Measurements from ENCODE around the gene MAPK14. TPM values are rescaled to one million over a fixed set of nuclear protein-coding genes. Genes with fewer than 3 reads are reported as not detected.
A peak's percentile ranks its signal among the peaks of the same experiment; 100 is the strongest.
"Not testable (repeated sequence)": the region's sequence is repeated elsewhere in the genome, so short reads cannot be mapped to it uniquely, and the experiment has no call there.

MAPK14 gene
- total RNA-seq (2022), result 59.5 and 60.9 TPM in 2 replicates
- Bru-seq, nascent RNA, result percentile 88 among the genes with signal in this experiment
- percentile 82 among the genes with signal in this experiment for BruChase-seq, experiment 1, labeled RNA remaining after a 6-hour chase
- BruChase-seq, experiment 2, labeled RNA remaining after a 2-hour chase, result percentile 85 among the genes with signal in this experiment
- long read RNA-seq, full-length matches to known transcripts, result 23 of 31 reads
- long read RNA-seq, partial matches to known transcripts, result 2 of 31 reads
- long read RNA-seq, other reads (novel, unspliced or antisense), result 6 of 31 reads

DNA sequence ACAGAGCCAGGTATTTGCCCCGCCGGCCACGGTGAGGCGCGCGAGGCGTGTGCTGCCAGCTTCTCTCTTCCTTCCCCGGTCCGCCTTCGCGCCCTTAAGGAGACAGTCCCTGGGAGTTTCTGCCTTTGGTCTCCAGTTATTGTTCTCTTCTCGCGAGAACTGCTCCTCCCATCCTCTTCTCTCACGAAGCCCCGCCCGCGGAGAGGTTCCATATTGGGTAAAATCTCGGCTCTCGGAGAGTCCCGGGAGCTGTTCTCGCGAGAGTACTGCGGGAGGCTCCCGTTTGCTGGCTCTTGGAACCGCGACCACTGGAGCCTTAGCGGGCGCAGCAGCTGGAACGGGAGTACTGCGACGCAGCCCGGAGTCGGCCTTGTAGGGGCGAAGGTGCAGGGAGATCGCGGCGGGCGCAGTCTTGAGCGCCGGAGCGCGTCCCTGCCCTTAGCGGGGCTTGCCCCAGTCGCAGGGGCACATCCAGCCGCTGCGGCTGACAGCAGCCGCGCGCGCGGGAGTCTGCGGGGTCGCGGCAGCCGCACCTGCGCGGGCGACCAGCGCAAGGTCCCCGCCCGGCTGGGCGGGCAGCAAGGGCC, at the start of gene MAPK14:
MAPK14 (plus strand) TSS at position 308 of the 587 bp plus-strand sequence. CDS start 350 bp downstream, outside the sequence.
- Mint-ChIP-seq H3K4me1 (ENCODE audit: low read depth, unreplicated experiment) (peaks cover 16% of the 10 kb centered on the region), H3K4me3 (ENCODE audit: low read depth, unreplicated experiment) (peak within 1 kb of the TSS; percentile 83), H3K9me3 (ENCODE audit: low read depth, unreplicated experiment) (no peaks in the 10 kb centered on the region), H3K36me3 (ENCODE audit: insufficient read depth, unreplicated experiment) (peaks cover 34% of the 10 kb centered on the region), H3K27me3 (ENCODE audit: unreplicated experiment) (no peaks in the 10 kb centered on the region), H3K27ac (ENCODE audit: unreplicated experiment) (peak within 1 kb of the TSS; percentile 86)
- intact Hi-C loops (cut with micrococcal nuclease; ENCODE audit: unreplicated experiment), result loop anchor here (1.0 to 5.0 kb wide), 4 partner anchors 40 to 170 kb away; partner anchors contain the start of genes BRPF3 and SRPK1
- CTCF ChIA-PET, result interaction anchor here (0.6 to 5.4 kb wide), 10 partner anchors 46 to 278 kb away, joined by 3 to 33 read pairs (median 6); no protein-coding TSS in a partner anchor
- TF ChIP-seq, protein P1, sequence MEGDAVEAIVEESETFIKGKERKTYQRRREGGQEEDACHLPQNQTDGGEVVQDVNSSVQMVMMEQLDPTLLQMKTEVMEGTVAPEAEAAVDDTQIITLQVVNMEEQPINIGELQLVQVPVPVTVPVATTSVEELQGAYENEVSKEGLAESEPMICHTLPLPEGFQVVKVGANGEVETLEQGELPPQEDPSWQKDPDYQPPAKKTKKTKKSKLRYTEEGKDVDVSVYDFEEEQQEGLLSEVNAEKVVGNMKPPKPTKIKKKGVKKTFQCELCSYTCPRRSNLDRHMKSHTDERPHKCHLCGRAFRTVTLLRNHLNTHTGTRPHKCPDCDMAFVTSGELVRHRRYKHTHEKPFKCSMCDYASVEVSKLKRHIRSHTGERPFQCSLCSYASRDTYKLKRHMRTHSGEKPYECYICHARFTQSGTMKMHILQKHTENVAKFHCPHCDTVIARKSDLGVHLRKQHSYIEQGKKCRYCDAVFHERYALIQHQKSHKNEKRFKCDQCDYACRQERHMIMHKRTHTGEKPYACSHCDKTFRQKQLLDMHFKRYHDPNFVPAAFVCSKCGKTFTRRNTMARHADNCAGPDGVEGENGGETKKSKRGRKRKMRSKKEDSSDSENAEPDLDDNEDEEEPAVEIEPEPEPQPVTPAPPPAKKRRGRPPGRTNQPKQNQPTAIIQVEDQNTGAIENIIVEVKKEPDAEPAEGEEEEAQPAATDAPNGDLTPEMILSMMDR (IDR thresholded peaks at IDR 0.05; ENCODE audit: unreplicated experiment), result peak; percentile 84
- no TSS peak for BruUV-seq (replicated peaks)
- peak; percentile 99 for DNase-seq

DNA sequence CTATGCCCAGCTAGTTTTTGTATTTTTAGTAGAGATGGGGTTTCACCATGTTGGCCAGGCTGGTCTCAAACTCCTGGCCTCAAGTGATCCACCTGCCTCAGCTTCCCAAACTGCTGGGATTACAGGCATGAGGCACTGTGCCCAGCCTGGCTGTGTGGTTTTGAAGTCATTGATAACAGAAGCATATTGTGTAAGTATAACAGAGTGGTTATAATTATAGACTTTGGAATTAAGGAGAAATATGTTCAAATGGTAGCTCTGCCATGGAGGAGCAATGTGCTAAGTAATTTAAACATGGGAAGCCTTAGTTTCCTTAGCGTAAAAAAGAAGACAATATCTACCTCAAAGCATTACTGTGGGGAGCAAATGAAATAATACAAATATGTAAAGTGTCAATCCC, 47.5 kb upstream of the MAPK14 start:
- H3K4me1 Mint-ChIP-seq (ENCODE audit: low read depth, unreplicated experiment); H3K27ac Mint-ChIP-seq (ENCODE audit: unreplicated experiment); H3K9me3 Mint-ChIP-seq (ENCODE audit: low read depth, unreplicated experiment); intact Hi-C loops (cut with micrococcal nuclease; ENCODE audit: unreplicated experiment); DNase-seq; BruUV-seq (replicated peaks); H3K27me3 Mint-ChIP-seq (ENCODE audit: unreplicated experiment); H3K36me3 Mint-ChIP-seq (ENCODE audit: insufficient read depth, unreplicated experiment); H3K4me3 Mint-ChIP-seq (ENCODE audit: low read depth, unreplicated experiment); CTCF ChIA-PET: not testable (repeated sequence)

DNA sequence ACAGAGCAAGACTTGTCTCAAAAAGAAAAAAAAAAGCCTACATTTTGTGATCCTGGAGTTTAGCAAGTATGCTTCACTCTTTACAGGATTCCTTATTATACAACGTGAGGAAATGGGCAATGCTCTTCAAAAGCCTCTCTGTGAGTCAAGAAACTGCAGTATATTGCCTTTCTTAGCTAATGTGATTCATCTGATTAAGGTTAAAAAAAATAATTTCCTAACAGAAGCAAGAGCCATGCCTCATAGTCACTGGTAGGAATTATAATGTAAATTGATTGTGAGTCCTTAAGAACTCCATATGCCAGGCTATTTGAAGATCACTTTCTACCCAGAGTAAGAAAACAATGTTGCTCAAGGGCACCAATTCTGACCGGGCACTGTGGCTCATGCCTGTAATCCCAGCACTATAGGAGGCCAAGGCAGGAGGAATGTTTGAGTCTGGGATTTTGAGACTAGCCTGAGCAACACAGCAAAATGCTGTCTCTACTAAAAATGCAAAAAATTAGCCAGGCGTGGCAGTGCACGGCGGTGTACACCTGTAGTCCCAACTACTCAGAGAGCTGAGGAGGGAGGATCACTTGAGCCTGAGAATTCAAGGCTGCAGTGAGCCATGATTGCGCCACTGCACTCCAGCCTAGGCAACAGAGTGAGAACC, 46.5 kb upstream of the MAPK14 start:
- no peak overlapping the region for H3K4me3 Mint-ChIP-seq (ENCODE audit: low read depth, unreplicated experiment)
- intact Hi-C loops (cut with micrococcal nuclease; ENCODE audit: unreplicated experiment), result no loop called here
- CTCF ChIA-PET, result no interaction called here
- DNase-seq, result no peak
- TF ChIP-seq, protein P1 (IDR thresholded peaks at IDR 0.05; ENCODE audit: unreplicated experiment), result no peak
- H3K27ac Mint-ChIP-seq (ENCODE audit: unreplicated experiment), result no peak overlapping the region
- no peaks in the 10 kb centered on the region for H3K27me3 Mint-ChIP-seq (ENCODE audit: unreplicated experiment)
- H3K9me3 Mint-ChIP-seq (ENCODE audit: low read depth, unreplicated experiment), result no peaks in the 10 kb centered on the region
- BruUV-seq (replicated peaks), result no TSS peak
- no peaks in the 10 kb centered on the region for H3K4me1 Mint-ChIP-seq (ENCODE audit: low read depth, unreplicated experiment)
- H3K36me3 Mint-ChIP-seq (ENCODE audit: insufficient read depth, unreplicated experiment), result no peaks in the 10 kb centered on the region

DNA sequence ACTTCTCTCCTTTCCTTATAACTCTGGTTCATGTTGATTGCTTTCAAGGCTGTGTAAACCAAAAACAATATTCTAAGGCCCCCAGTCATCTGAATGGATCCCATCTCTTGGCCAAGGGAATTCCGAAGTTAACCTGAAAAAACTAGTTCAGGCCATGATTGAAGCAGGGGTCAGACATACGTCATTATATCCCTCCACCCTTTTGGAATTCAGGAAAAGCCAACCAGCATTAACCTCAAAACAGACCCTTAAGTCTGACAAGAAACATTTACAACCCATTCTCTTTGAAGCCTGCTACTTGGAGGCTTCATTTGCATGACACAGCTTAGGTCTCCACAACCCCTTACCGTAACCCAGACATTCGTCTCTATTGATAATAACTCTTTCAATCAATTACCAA, 42.9 kb upstream of the MAPK14 start:
- no peaks in the 10 kb centered on the region for H3K4me1 Mint-ChIP-seq (ENCODE audit: low read depth, unreplicated experiment)
- TF ChIP-seq, protein P1 (IDR thresholded peaks at IDR 0.05; ENCODE audit: unreplicated experiment), result no peak
- BruUV-seq (replicated peaks), result no TSS peak
- no peak overlapping the region for H3K4me3 Mint-ChIP-seq (ENCODE audit: low read depth, unreplicated experiment)
- CTCF ChIA-PET, result no interaction called here
- intact Hi-C loops (cut with micrococcal nuclease; ENCODE audit: unreplicated experiment), result no loop called here
- no peak overlapping the region for H3K27ac Mint-ChIP-seq (ENCODE audit: unreplicated experiment)
- no peaks in the 10 kb centered on the region for H3K9me3 Mint-ChIP-seq (ENCODE audit: low read depth, unreplicated experiment)
- no peaks in the 10 kb centered on the region for H3K36me3 Mint-ChIP-seq (ENCODE audit: insufficient read depth, unreplicated experiment)
- no peaks in the 10 kb centered on the region for H3K27me3 Mint-ChIP-seq (ENCODE audit: unreplicated experiment)
- DNase-seq, result no peak

DNA sequence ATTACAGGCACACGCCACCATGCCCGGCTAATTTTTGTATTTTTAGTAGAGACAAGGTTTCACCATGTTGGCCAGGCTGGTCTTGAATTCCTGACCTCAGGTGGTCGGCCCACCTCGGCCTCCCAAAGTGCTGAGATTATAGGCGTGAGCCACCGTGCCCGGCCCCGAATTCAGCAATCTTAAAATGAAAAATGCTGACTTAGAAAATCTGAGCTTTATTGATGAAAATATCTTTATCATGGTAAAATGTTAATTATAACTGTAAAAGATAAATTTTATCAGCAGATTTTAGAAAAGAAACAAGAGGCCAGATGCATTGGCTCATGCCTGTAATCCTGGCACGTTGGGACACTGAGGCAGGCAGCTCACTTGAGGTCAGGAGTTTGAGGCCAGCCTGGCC, 39.6 kb upstream of the MAPK14 start:
- H3K4me1 Mint-ChIP-seq (ENCODE audit: low read depth, unreplicated experiment); H3K4me3 Mint-ChIP-seq (ENCODE audit: low read depth, unreplicated experiment); CTCF ChIA-PET; H3K27ac Mint-ChIP-seq (ENCODE audit: unreplicated experiment); H3K9me3 Mint-ChIP-seq (ENCODE audit: low read depth, unreplicated experiment); H3K27me3 Mint-ChIP-seq (ENCODE audit: unreplicated experiment); H3K36me3 Mint-ChIP-seq (ENCODE audit: insufficient read depth, unreplicated experiment); BruUV-seq (replicated peaks); intact Hi-C loops (cut with micrococcal nuclease; ENCODE audit: unreplicated experiment); DNase-seq: not testable (repeated sequence)
